Measurements from ENCODE around the gene ELL.

The ELL gene

GRCh38 chr19:18504886-18505610 lies 16.8 kb downstream of the ELL start:
- DNase-seq (ENCODE audit: low spot score), result no peak

GRCh38 chr19:18503971-18504885 lies 17.6 kb downstream of the ELL start:
- no peak for DNase-seq (ENCODE audit: low spot score)

- no peak for DNase-seq (ENCODE audit: low spot score)
Observed at GRCh38 chr19:18503337-18503970, 18.4 kb downstream of the ELL start.

GRCh38 chr19:18502638-18503294 lies 19.1 kb downstream of the ELL start:
- no peak for DNase-seq (ENCODE audit: low spot score)

GRCh38 chr19:18502246-18502637 lies 19.6 kb downstream of the ELL start:
- DNase-seq (ENCODE audit: low spot score), result no peak

- no peak for DNase-seq (ENCODE audit: low spot score)
Observed at GRCh38 chr19:18501832-18502231, 20.0 kb downstream of the ELL start.

- DNase-seq (ENCODE audit: low spot score), result no peak
Observed at GRCh38 chr19:18501351-18501750, 20.5 kb downstream of the ELL start.

- DNase-seq (ENCODE audit: low spot score), result no peak
Observed at GRCh38 chr19:18500799-18501198, 21.1 kb downstream of the ELL start.

GRCh38 chr19:18500376-18500775 lies 21.5 kb downstream of the ELL start:
- DNase-seq (ENCODE audit: low spot score), result no peak

GRCh38 chr19:18499055-18499775 lies 22.7 kb downstream of the ELL start:
- no peak for DNase-seq (ENCODE audit: low spot score)

GRCh38 chr19:18496980-18497256 lies 25.0 kb downstream of the ELL start:
- no peak for DNase-seq (ENCODE audit: low spot score)

- DNase-seq (ENCODE audit: low spot score), result no peak
Observed at GRCh38 chr19:18496167-18496979, 25.5 kb downstream of the ELL start.

GRCh38 chr19:18495204-18495911 lies 26.5 kb downstream of the ELL start:
- no peak for DNase-seq (ENCODE audit: low spot score)

GRCh38 chr19:18494267-18494607 lies 27.6 kb downstream of the ELL start:
- DNase-seq (ENCODE audit: low spot score), result no peak

- DNase-seq (ENCODE audit: low spot score), result no peak
Observed at GRCh38 chr19:18493440-18494266, 28.2 kb downstream of the ELL start.

GRCh38 chr19:18491995-18492953 lies 29.6 kb downstream of the ELL start:
- no peak for DNase-seq (ENCODE audit: low spot score)

GRCh38 chr19:18490728-18491127 lies 31.1 kb downstream of the ELL start:
- DNase-seq (ENCODE audit: low spot score), result no peak

GRCh38 chr19:18489627-18490184 lies 32.2 kb downstream of the ELL start:
- no peak for DNase-seq (ENCODE audit: low spot score)

Data from RKO (cell line).